Right lobe of liver (tissue), 6 donors: ENCODE data around the gene DGKI. TPM values are rescaled to one million over a fixed set of nuclear protein-coding genes. Genes with fewer than 3 reads are reported as not detected.
A peak's percentile ranks its signal among the peaks of the same experiment; 100 is the strongest.

Source experiments
- ATAC-seq, 4 donors: fragments of 200-7000 bp; cut with Tn5 transposase; one replicate each; pipeline ENCODE4 v1.9.1; 2020; ENCODE audit warnings: mild to moderate bottlenecking in 4 of 4, moderate library complexity in 4 of 4
- DNase-seq, 3 donors: peaks; one replicate each; pipeline ENCODE4 v3.0.0-alpha.2; 2020
- H3K27ac ChIP-seq, 3 donors: fragments of 200-600 bp; one replicate each; pipeline ENCODE4 v1.8.0; 2022
- H3K27me3 ChIP-seq, 2 donors: fragments of 200-600 bp; one replicate each; pipeline ENCODE4 v1.8.0; 2022
- H3K36me3 ChIP-seq, 4 donors: fragments of 200-600 bp; sonication (generic) in 1 of 4; one replicate each; pipeline versions ENCODE4 v1.5.1 to v1.8.0; 2017 to 2022; ENCODE audit warnings: control low read depth in 1 of 4
- H3K4me1 ChIP-seq, 4 donors: fragments of 200-600 bp; sonication (generic) in 1 of 4; one replicate each; pipeline versions ENCODE4 v1.5.1 to v1.8.0; 2017 to 2022; ENCODE audit warnings: control low read depth in 1 of 4
- H3K4me3 ChIP-seq, 3 donors: fragments of 200-600 bp; one replicate each; pipeline ENCODE4 v1.8.0; 2022
- H3K9me3 ChIP-seq, 4 donors: fragments of 200-600 bp; sonication (generic) in 1 of 4; one replicate each; pipeline versions ENCODE4 v1.5.1 to v1.8.0; 2017 to 2022; ENCODE audit warnings: control low read depth in 1 of 4
- CTCF ChIP-seq, 4 donors: fragments of 200-600 bp in 3 of 4; fragments of 450-650 bp in 1 of 4; IDR thresholded peaks; one replicate each; pipeline versions ENCODE4 v1.5.1 to v1.8.0; 2016 to 2022; ENCODE audit warnings: antibody characterized with exemption in 4 of 4, mild to moderate bottlenecking in 2 of 4
- POLR2A ChIP-seq: fragments of 450-650 bp; IDR thresholded peaks from one replicate; pipeline ENCODE4 v1.6.1; 2017; ENCODE audit warnings: antibody characterized with exemption, mild to moderate bottlenecking
- WGBS: methylation state at CpG from one replicate; pipeline ENCODE4 v1.1.6; 2018; ENCODE audit warnings: low coverage, low lambda C conversion rate; ENCODE audit not compliant: insufficient coverage; ENCODE audit errors: missing lambda C conversion rate; 5-methylcytosine and 5-hydroxymethylcytosine counted together
- intact Hi-C, 2 donors: fragments of 100-400 bp; cut with DNase I; formaldehyde crosslinking; loops; one replicate each; pipeline versions ENCODE4 v1.11.2 to v1.14.1; 2022
- total RNA-seq, 6 experiments: library from RNA; depleted of rRNA in 2 of 6; stranded (reverse); fragments of >200 nt in 2 of 6; fragmentation: NEBNext Ultra II Directional in 3 of 6; extraction: Animal tissue kit (Norgen Biotek cat#: 25700) in 3 of 6; gene quantifications; one replicate each; pipeline versions ENCODE4 v1.1.0 to v1.2.4, GENCODE V29; 2016 to 2023
- donor health status: DM: no; HTN: yes; CAD: no.
- donor health status: DM: no; HTN: no; CAD: no.
- donor health status: DM: no; HTN: no; CAD: no.
- donor health status: DM: no; HTN: yes; CAD: no.
- donor health status: DM: no; HTN: yes; CAD: no.

The DGKI gene
- total RNA-seq, 6 experiments from 2014 or later, result 0.05 to 0.35 (median 0.06) TPM; not detected in 1

DNA sequence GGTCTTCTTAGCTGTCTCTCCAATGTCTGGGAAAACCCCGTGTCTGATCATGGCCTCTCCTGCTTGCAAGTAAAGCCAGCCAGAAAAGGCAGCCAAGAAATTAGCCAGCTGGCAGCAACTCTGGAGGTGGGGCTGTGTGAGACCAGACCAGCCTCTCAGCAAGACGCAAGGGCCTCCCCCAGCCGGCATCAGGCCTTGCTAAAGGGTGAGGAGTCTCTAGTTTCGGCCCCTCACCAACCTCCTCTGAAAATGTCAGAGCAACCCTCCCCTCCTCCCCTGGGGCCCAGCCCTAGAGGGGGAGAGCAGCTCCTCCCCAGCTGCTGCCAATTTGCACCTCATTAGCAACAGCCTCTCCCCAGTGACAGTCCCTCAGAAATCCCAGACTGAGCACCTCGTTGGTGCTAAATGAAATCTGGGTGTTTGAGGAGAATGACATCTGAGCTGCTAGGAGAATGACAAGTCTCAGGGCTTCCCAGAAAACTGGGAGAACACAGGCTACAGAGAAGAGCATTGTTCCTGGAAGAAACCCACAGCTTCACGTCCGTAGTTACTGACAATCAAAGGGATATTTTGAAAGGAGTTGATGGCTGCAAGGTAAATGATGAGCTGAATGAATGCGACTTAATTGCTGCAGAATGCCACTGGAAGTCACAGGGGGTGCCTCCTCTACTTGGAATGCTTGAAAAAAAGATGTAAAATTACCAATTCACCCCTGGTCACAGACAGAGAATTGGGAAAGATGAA, 25.9 kb downstream of the DGKI start:
- TF ChIP-seq POLR2A, result no peak
- Histone ChIP-seq H3K4me1 (no peaks in the 10 kb centered on the region), H3K9me3 (no peaks in the 10 kb centered on the region), H3K27ac (no peak overlapping the region), H3K27me3 (no peaks in the 10 kb centered on the region), H3K36me3 (no peaks in the 10 kb centered on the region), H3K4me3 (no peak overlapping the region)
- WGBS, result 21% methylated on average over 6 of the region's 8 CpGs
- ATAC-seq (peak; percentile 44 to 75 (median 60)), DNase-seq (peak; percentile 22 to 71 (median 62))
- intact Hi-C loops, result no loop called here

- no peaks in the 10 kb centered on the region for H3K9me3 ChIP-seq
- H3K4me3 ChIP-seq, result no peak overlapping the region
- no peak overlapping the region for H3K27ac ChIP-seq
- DNase-seq (no peak), ATAC-seq (no peak)
- no peaks in the 10 kb centered on the region for H3K4me1 ChIP-seq
- WGBS, result 100% methylated on average over 1 of the region's 2 CpGs
- intact Hi-C loops, result no loop called here
- no peaks in the 10 kb centered on the region for H3K36me3 ChIP-seq
- H3K27me3 ChIP-seq, result no peaks in the 10 kb centered on the region
- TF ChIP-seq POLR2A (no peak), CTCF (IDR thresholded peaks at IDR 0.05) (no peak)
Observed at GRCh38 chr7:137820156-137820555, 26.6 kb downstream of the DGKI start.

GRCh38 chr7:137818036-137818435, 28.7 kb downstream of the DGKI start:
- DNase-seq (no peak), ATAC-seq (no peak)
- Histone ChIP-seq H3K27me3 (no peaks in the 10 kb centered on the region), H3K4me1 (no peaks in the 10 kb centered on the region), H3K4me3 (no peak overlapping the region), H3K36me3 (no peaks in the 10 kb centered on the region), H3K9me3 (no peaks in the 10 kb centered on the region), H3K27ac (no peak overlapping the region)
- TF ChIP-seq POLR2A (no peak), CTCF (IDR thresholded peaks at IDR 0.05) (no peak)
- intact Hi-C loops, result loop anchor here in 1 of 2 donors (10.0 kb wide), 1 partner anchor 77 kb away; no protein-coding TSS in a partner anchor
- WGBS, result 49% methylated on average over 2 of the region's 2 CpGs

DNA sequence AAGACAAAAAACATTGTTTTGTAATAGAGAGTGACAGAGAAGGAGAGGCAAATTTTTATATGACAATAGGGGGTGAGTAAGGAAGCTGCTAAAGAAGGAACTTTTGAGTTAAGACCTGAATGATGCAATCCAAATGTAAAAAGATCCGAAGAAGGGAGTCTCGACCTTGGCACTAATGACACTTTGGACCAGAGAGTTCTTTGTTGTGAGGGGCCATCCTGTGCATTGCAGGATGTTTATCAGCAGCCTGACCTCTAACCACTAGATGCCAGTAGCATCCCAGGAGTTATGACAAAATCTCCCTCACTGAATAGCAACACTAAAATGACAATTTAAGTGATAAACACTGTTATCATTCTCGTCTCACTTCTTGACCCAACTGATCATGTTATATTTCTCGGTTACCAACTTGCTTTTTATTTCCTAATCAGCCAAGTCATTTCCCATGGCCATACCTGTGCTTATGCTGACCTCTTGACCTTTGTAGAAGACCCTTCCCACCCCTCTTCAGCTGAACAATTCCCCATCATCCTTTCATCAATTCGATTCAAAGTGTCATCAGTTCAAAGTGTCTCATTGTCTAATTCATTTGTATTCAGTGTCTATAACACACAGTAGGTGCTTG, 30.0 kb downstream of the DGKI start:
- no peaks in the 10 kb centered on the region for H3K27me3 ChIP-seq
- intact Hi-C loops, result loop anchor here in 1 of 2 donors (10.0 kb wide), 1 partner anchor 78 kb away; no protein-coding TSS in a partner anchor
- no peaks in the 10 kb centered on the region for H3K36me3 ChIP-seq
- TF ChIP-seq POLR2A (no peak), CTCF (IDR thresholded peaks at IDR 0.05) (peak; percentile 16 to 55 (median 38))
- no peak for DNase-seq
- peak in 2 of 4 donors; percentile 62 for ATAC-seq
- no peak overlapping the region for H3K27ac ChIP-seq
- 27% methylated on average over 5 of the region's 5 CpGs for WGBS
- no peaks in the 10 kb centered on the region for H3K9me3 ChIP-seq
- no peak overlapping the region for H3K4me3 ChIP-seq
- no peaks in the 10 kb centered on the region for H3K4me1 ChIP-seq

- DNase-seq (no peak), ATAC-seq (no peak)
- H3K27ac ChIP-seq, result no peak overlapping the region
- WGBS, result 100% methylated on average over 1 of the region's 1 CpG
- intact Hi-C loops, result loop anchor here in 1 of 2 donors (10.0 kb wide), 1 partner anchor 81 kb away; no protein-coding TSS in a partner anchor
- no peaks in the 10 kb centered on the region for H3K4me1 ChIP-seq
- H3K27me3 ChIP-seq, result no peaks in the 10 kb centered on the region
- TF ChIP-seq POLR2A (no peak), CTCF (IDR thresholded peaks at IDR 0.05) (no peak)
- no peak overlapping the region for H3K4me3 ChIP-seq
- H3K9me3 ChIP-seq, result no peaks in the 10 kb centered on the region
- H3K36me3 ChIP-seq, result no peaks in the 10 kb centered on the region
Observed at GRCh38 chr7:137813541-137813940, 33.2 kb downstream of the DGKI start.
